NCI-H2081 (cell line): Measurements from ENCODE around the gene SPACA7.
A peak's percentile ranks its signal among the peaks of the same experiment; 100 is the strongest.
"Not testable (repeated sequence)": the region's sequence is repeated elsewhere in the genome, so short reads cannot be mapped to it uniquely, and the experiment has no call there.

Source experiments
- DNase-seq, 2 experiments: peaks; one replicate each; lab custom pipeline; 2025; lab: John Stamatoyannopoulos, UW

SPACA7 gene

DNA sequence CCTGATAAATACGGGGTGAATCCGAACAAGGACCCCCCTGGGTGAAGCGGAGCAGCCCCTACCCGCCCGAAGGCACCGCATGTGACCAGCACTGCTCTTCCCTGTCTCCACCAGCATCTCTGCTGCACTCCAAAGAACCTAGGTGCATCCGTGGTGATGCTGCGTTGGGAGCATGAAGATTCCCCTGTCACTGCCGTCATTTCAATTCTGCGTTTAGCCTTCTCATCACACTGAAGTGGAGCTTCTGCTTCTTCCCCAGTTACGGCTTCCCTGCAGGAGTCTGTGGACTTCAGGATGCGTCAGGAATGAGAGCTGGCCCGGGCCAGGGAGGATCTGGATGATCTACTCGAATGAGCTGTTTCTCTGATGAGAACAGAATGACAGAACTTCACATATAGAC is 47.9 kb downstream of the SPACA7 start:
- no peak for DNase-seq

DNA sequence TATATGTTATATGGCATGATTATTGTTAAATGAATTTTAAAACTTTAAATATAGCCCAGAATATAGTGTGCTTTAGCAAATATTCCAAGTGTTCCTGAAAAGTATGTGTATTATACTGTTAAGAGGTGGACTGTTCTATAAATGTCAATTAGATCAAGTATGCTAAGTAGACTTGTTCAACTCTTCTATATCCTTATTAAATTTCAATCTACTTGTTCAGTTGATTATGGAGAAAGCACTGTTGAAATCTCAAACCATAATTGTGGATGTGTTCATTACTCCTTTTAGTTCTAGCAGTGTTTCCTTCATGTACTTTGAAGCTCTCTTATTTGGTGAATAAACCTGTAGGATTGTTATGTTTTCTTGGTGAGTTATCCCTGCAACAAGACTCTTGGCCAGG is 52.5 kb downstream of the SPACA7 start:
- no peak for DNase-seq

DNA sequence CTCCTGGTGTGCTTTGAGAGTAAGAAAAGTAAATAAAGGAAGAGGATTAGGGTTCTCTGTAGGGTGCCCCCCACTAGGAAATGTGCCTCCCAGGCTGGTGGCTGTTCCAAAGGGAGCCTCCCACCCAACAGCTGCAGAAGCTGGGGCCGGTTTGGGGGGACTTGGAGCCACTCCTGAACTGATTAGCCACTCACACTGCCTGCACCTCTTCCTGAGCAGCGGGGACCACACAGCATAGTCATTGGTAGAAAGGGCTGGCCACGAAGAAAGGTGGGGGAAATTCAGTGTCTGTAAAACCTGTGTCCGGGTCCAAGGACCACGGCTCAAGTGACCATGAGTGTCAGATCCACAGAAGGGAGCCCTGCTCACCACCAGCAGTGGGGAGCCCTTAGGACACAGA is 55.6 kb downstream of the SPACA7 start:
- DNase-seq, result no peak

DNA sequence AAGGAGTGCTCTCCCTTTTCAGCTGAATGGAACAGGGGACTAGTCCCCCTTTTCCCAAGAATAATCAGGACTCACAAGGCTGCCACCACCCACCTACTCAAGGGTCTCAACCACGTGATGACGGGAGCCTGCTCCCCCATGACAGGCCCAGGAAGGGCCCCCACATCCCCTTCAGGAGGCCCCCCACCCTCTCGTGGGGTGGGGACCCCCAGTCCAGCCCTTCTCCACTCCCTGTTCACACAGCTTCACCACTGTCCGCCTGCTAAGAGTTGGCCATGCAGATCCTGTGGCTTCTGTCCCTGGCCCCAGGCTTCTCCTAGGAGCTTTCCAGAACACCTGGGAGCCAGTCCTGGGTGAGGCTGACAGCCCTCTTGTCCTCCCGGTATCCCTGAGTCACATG is 56.6 kb downstream of the SPACA7 start:
- DNase-seq, result not testable (repeated sequence)

DNA sequence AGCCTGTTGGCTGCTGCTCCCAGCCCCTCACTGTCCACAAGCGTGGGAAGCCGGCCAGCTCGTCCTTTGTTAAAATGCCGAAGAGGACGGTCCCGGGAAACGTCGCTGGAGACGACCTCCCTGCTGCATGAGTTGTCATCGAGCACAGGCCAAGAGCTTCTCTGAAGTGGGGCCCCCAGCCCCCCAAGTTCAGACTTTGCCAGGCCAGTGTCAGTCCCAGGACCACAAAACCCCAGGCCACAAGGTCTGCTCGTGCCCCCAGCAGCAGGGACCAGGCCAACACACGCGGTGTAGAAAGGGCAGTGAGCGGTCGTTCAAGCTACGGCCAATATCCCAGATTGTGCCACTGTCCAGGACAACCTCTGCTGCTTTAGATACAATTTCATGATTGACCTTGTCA is 57.4 kb downstream of the SPACA7 start:
- not testable (repeated sequence) for DNase-seq

GRCh38 chr13:112434032-112434431 is 57.9 kb downstream of the SPACA7 start:
- DNase-seq, result no peak

- DNase-seq, result no peak
Observed at GRCh38 chr13:112434937-112435523, 58.9 kb downstream of the SPACA7 start.

DNA sequence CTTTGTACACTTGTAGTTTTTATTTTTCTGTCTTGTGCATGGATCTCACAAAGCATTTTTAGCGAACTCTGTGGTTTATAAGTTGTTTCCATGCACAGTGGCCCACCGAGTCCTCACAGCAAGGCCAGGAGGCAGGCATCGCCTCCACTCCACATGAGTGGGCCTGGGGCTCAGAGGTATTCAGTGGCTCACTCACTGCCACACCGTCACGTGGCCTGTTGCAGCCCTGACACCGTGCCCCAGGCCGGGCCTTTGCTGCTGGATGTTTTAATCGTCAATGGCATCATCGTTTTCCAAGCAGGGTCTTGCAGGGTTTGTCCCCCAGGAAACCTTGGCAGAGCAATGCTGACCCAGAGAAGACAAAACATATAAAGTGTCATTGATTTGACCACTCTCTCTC is 59.8 kb downstream of the SPACA7 start:
- DNase-seq, result no peak

DNA sequence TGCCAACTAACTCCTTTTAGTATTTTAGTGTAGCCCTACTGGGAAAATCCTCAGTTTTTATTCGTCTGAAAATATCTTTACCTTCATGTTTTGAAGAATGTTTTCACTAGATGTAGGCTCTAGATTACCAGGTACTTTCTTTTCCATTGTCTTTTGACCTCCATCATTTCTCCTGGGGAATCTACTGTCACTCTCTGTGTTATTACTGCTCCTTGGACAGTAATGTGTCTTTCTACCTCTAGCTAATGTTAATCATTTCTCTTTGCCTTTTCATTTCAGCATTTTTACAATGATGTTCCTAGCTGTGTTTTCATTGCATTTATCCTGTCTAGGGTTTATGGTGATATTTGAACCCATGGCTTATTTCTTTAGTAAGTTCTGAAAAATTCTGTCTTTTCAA is 61.9 kb downstream of the SPACA7 start:
- no peak for DNase-seq

DNA sequence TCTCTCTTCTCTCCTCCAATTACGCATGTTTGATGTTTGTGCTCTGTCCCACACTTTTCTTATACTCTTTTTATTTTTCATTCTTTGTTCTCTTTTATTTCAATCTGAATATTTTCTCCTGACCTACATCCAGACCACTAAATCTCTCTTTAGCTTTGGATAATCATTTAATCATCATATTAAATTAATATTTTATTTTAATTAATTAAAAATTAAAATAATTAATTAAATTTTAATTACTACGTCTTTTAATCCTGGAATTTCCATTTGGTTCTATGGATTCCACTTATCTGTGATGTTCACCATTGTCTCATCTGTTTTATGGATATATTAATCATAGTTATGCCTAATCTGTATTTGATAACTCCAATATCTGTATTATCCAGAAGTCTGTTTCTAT is 62.4 kb downstream of the SPACA7 start:
- no peak for DNase-seq

GRCh38 chr13:112441226-112441625 is 65.1 kb downstream of the SPACA7 start:
- no peak for DNase-seq

GRCh38 chr13:112441779-112442310 is 65.7 kb downstream of the SPACA7 start:
- DNase-seq, result no peak

DNA sequence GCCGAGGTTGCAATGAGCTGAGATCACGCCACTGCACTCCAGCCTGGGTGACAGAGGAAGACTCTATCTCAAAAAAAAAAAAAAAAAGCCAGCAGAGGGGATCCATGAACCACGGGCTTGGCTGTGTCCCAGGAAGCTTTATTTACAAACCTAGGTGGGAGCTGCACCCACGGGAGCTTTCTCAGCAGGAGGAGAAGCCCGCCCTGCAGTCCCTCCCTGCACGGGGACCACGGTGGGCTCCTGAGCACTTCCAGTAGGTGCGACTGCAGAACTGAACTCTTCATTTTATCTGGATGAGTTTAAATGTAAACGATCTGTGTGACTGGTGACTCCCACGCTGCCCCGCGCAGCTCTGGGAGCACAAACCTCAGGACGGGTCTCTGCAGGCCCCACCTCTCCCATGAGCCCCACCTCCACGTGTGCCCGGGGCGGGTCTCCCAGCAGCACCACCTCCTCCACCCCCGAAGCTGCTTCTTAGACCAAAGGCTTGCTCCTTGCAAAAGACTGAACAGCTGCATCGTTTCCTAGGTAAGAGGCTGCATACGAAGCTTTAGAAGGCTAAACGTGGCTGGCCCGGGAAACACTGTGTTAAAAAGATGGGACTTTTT is 66.4 kb downstream of the SPACA7 start:
- no peak for DNase-seq

DNA sequence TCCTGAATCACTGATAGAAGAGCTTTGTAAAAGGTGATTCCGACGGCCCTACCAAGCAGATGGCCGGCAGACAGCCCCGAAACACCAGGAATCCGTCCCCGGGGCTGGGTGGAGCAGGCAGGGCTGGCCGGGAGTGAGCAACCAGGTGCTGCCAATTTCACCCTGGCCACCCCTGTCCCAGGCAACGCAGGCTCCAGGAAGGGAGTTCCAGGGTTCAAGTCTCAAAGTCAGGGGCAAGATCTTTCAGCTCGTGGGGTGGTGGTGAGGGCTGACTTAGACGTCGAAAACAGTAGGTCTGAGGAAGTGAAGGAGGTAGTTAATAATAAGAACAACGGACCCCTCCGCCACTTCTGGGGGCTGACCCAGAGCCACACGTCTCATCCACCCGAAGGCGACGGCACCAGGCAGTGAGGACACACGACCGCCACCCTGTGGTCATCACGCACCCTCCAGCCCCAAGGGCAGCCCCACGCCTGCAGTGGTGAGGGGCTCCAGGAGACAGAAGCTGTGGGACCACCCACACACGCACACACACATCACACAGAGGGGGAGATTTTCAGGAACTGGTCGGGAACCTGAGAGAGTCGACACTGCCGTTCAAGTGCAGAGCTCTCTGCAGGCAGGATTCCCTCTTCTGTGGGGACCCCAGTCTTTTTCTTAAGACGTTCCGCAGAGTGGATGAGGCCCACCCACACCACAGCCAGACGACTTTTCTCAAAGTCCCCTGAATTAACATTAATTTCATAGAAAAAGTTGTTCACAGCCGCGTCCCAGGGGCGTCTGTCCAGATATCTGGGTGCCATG is 67.2 kb downstream of the SPACA7 start:
- DNase-seq, result no peak

DNA sequence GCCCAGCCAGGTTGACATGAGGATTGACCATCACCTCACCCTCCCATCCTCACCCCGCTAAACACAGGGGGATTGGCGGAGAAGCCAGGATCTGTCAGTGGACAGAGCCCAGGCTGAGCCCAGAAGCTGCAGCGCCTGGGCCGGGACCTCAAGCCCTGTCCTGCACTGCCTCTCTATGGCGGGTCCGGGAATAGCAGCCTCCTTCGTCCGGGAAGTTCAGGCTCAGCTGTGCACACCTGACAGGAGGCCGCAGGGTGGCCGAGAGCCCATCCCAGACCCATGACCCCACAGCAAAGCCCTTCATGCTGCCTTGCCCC is 67.8 kb downstream of the SPACA7 start:
- DNase-seq, result peak; percentile 68

GRCh38 chr13:112444416-112445399 is 68.6 kb downstream of the SPACA7 start:
- peak in 1 of 2 experiments; percentile 5 for DNase-seq

DNA sequence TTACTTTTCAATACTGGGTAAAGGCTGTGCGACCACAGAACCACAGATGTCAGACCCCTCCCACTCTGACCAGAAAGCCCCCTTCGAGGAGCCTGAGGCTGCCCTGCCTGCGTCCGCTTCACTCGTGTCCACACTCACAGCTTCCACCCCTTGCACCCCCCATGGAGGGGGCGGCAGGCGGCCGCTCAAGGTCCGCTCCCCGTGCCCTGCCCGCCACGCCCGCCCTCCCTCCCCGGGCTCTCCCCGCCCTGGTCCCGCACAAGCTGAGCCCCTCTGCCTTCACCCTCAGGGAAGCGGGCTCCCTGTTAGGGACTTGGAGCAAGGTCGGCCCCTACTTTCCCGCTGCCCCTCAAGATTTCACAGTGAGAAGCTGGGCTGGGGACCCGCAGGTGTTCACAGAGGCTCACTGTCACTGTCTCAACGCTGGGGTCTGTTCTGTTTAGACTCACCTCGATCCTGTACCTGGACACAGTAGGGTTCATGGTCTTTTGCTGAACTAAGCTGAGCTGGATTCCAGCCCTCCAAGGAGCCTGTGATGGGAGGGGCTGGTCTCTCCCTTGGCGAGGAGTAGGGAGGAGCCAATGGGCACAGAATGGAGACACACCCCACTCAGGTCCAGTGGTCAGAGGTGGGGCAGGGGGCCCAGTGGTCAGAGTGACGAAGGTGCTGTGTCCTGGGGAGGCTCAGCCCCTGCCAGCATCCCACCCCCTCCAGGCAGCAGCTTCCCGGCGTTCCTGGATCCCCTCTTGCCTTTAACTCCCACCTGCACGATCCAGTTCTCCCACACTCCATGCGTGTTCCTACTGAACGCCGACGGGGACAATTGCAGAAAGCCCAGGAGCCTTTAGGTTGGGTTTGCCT is 69.5 kb downstream of the SPACA7 start:
- no peak for DNase-seq

GRCh38 chr13:112446347-112446861 is 70.2 kb downstream of the SPACA7 start:
- DNase-seq, result no peak

DNA sequence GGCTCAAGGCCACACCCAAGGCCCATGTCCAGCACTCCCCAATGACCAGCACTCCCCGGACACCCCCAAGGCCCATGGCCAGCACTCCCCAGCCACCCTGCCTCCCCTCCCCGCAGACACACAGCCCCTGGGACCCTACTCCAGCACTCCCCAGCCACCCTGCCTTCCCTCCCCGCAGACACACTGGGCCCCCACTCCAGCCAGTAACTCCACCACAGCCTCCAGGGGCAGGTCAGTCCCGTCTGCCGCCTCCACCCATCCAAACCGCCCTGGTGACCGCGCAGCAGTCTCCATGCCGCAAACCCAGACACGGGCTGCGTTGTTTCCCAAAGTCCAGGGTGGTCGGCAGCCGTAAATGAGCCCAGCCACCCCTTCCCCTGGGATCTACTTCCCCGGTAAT is 70.7 kb downstream of the SPACA7 start:
- no peak for DNase-seq

- DNase-seq, result no peak
Observed at GRCh38 chr13:112447306-112447705, 71.2 kb downstream of the SPACA7 start.
